GM19351 (cell line): ENCODE results near the gene SATB2.

Source experiments
- ATAC-seq: cut with Tn5 transposase; IDR thresholded peaks from one replicate; pipeline ENCODE4 v1.9.1; 2021; ENCODE audit warnings: mild to moderate bottlenecking, moderate library complexity; ENCODE audit not compliant: unreplicated experiment

SATB2 gene

GRCh38 chr2:199336546-199336945 is 121.2 kb downstream of the SATB2 start:
- no peak for ATAC-seq

- ATAC-seq: no peak
Measured at GRCh38 chr2:199335502-199335901, 122.2 kb downstream of the SATB2 start.

GRCh38 chr2:199329466-199329865 is 128.3 kb downstream of the SATB2 start:
- no peak for ATAC-seq

GRCh38 chr2:199329031-199329430 is 128.7 kb downstream of the SATB2 start:
- ATAC-seq: no peak

- ATAC-seq: no peak
Measured at GRCh38 chr2:199325881-199326280, 131.9 kb downstream of the SATB2 start.

GRCh38 chr2:199322151-199322550 is 135.6 kb downstream of the SATB2 start:
- ATAC-seq: no peak

GRCh38 chr2:199317646-199318045 is 140.1 kb downstream of the SATB2 start:
- no peak for ATAC-seq

- no peak for ATAC-seq
Measured at GRCh38 chr2:199316851-199317250, 140.9 kb downstream of the SATB2 start.

GRCh38 chr2:199315299-199316179 is 142.2 kb downstream of the SATB2 start:
- no peak for ATAC-seq

GRCh38 chr2:199312931-199313330 is 144.8 kb downstream of the SATB2 start:
- ATAC-seq: no peak

- no peak for ATAC-seq
Measured at GRCh38 chr2:199310771-199311585, 146.8 kb downstream of the SATB2 start.

- no peak for ATAC-seq
Measured at GRCh38 chr2:199309973-199310372, 147.8 kb downstream of the SATB2 start.

GRCh38 chr2:199309411-199309810 is 148.3 kb downstream of the SATB2 start:
- ATAC-seq: no peak

- ATAC-seq: no peak
Measured at GRCh38 chr2:199308567-199308966, 149.2 kb downstream of the SATB2 start.

- no peak for ATAC-seq
Measured at GRCh38 chr2:199307461-199307860, 150.3 kb downstream of the SATB2 start.

GRCh38 chr2:199306116-199306515 is 151.6 kb downstream of the SATB2 start:
- no peak for ATAC-seq

GRCh38 chr2:199303728-199304177 is 154.0 kb downstream of the SATB2 start:
- ATAC-seq: no peak

GRCh38 chr2:199302851-199303250 is 154.9 kb downstream of the SATB2 start:
- ATAC-seq: no peak

- ATAC-seq: no peak
Measured at GRCh38 chr2:199288424-199288823, 169.3 kb downstream of the SATB2 start.

GRCh38 chr2:199282309-199282708 is 175.4 kb downstream of the SATB2 start:
- no peak for ATAC-seq

- ATAC-seq: no peak
Measured at GRCh38 chr2:199279146-199279545, 178.6 kb downstream of the SATB2 start.

- ATAC-seq: no peak
Measured at GRCh38 chr2:199278099-199278498, 179.6 kb downstream of the SATB2 start.
